GM18951 (cell line): ENCODE measurements around the gene PRCD.
"Not testable (repeated sequence)": the region's sequence is repeated elsewhere in the genome, so short reads cannot be mapped to it uniquely, and the experiment has no call there.

Source experiments
- POLR2A ChIP-seq: IDR thresholded peaks from 4 replicates; pipeline ENCODE4 v1.6.1; 2011; ENCODE audit warnings: mild to moderate bottlenecking; ENCODE audit not compliant: insufficient read length, insufficient read depth; ENCODE audit errors: extremely low read depth
- in situ Hi-C: fragments of 300-500 bp; cut with MboI; formaldehyde crosslinking; loops from one replicate; pipeline ENCODE4 v1.12.0; 2022; ENCODE audit warnings: low sequenced_read_pairs, mixed read lengths, inconsistent platforms; ENCODE audit not compliant: unreplicated experiment

Gene PRCD

GRCh38 chr17:76512366-76513305, 27.2 kb upstream of the PRCD start:
- in situ Hi-C loops, result no loop called here
- no peak for TF ChIP-seq POLR2A

- TF ChIP-seq POLR2A, result no peak
- in situ Hi-C loops, result no loop called here
Measured at GRCh38 chr17:76513306-76513692, 26.5 kb upstream of the PRCD start.

GRCh38 chr17:76514355-76514754, 25.5 kb upstream of the PRCD start:
- in situ Hi-C loops, result not testable (repeated sequence)

GRCh38 chr17:76515274-76515949, 24.4 kb upstream of the PRCD start:
- no peak for TF ChIP-seq POLR2A
- in situ Hi-C loops, result no loop called here

GRCh38 chr17:76517638-76518038, 22.2 kb upstream of the PRCD start:
- in situ Hi-C loops, result no loop called here
- TF ChIP-seq POLR2A, result no peak

- TF ChIP-seq POLR2A, result no peak
- in situ Hi-C loops, result no loop called here
Measured at GRCh38 chr17:76519048-76519966, 20.5 kb upstream of the PRCD start.

- in situ Hi-C loops, result loop anchor here (5.0 kb wide), 1 partner anchor 101 kb away; no protein-coding TSS in a partner anchor
Measured at GRCh38 chr17:76521262-76521661, 18.6 kb upstream of the PRCD start.

GRCh38 chr17:76521683-76522082, 18.2 kb upstream of the PRCD start:
- in situ Hi-C loops, result loop anchor here (5.0 kb wide), 1 partner anchor 101 kb away; no protein-coding TSS in a partner anchor

More at GRCh38 chr17:76521262-76521661, 18.6 kb upstream of the PRCD start:
- no peak for TF ChIP-seq POLR2A

- in situ Hi-C loops, result loop anchor here (5.0 kb wide), 1 partner anchor 99 kb away; no protein-coding TSS in a partner anchor
- no peak for TF ChIP-seq POLR2A
Measured at GRCh38 chr17:76523084-76524037, 16.5 kb upstream of the PRCD start.

- TF ChIP-seq POLR2A, result no peak
- in situ Hi-C loops, result loop anchor here (5.0 kb wide), 1 partner anchor 97 kb away; no protein-coding TSS in a partner anchor
Measured at GRCh38 chr17:76524598-76525512, 15.0 kb upstream of the PRCD start.

GRCh38 chr17:76525513-76525833, 14.4 kb upstream of the PRCD start:
- in situ Hi-C loops, result not testable (repeated sequence)

GRCh38 chr17:76527016-76527415, 12.8 kb upstream of the PRCD start:
- in situ Hi-C loops, result not testable (repeated sequence)
